GM18519 (cell line): Measurements from ENCODE around the gene CTDSP1.

Source experiments
- ATAC-seq: cut with Tn5 transposase; IDR thresholded peaks from one replicate; pipeline ENCODE4 v1.9.1; 2021; ENCODE audit warnings: mild to moderate bottlenecking, moderate library complexity; ENCODE audit not compliant: unreplicated experiment, low FRiP score

The CTDSP1 gene

GRCh38 chr2:218399391-218400166 lies at the start of gene CTDSP1:
CTDSP1 (plus strand) TSS chr2:218399868; CDS start chr2:218400091, 223 bp downstream.
- ATAC-seq = peak; percentile 31

GRCh38 chr2:218354045-218354444 lies 45.6 kb upstream of the CTDSP1 start:
- ATAC-seq = no peak

GRCh38 chr2:218354850-218355443 lies 44.7 kb upstream of the CTDSP1 start:
- ATAC-seq = no peak

GRCh38 chr2:218357236-218358177 lies 42.2 kb upstream of the CTDSP1 start:
- ATAC-seq = no peak

- no peak for ATAC-seq
Measured at GRCh38 chr2:218360453-218360852, 39.2 kb upstream of the CTDSP1 start.

GRCh38 chr2:218362606-218363005 lies 37.1 kb upstream of the CTDSP1 start:
- no peak for ATAC-seq

GRCh38 chr2:218363736-218364135 lies 35.9 kb upstream of the CTDSP1 start:
- ATAC-seq = no peak

- no peak for ATAC-seq
Measured at GRCh38 chr2:218364196-218364595, 35.5 kb upstream of the CTDSP1 start.

- ATAC-seq = no peak
Measured at GRCh38 chr2:218366621-218367414, 32.9 kb upstream of the CTDSP1 start.

GRCh38 chr2:218367415-218368149 lies 32.1 kb upstream of the CTDSP1 start:
- peak; percentile 69 for ATAC-seq

- no peak for ATAC-seq
Measured at GRCh38 chr2:218368150-218368528, 31.5 kb upstream of the CTDSP1 start.

- no peak for ATAC-seq
Measured at GRCh38 chr2:218368621-218369153, 31.0 kb upstream of the CTDSP1 start.

- no peak for ATAC-seq
Measured at GRCh38 chr2:218369330-218369729, 30.3 kb upstream of the CTDSP1 start.

GRCh38 chr2:218370410-218371063 lies 29.1 kb upstream of the CTDSP1 start:
- no peak for ATAC-seq

GRCh38 chr2:218371983-218372350 lies 27.7 kb upstream of the CTDSP1 start:
- no peak for ATAC-seq

- ATAC-seq = no peak
Measured at GRCh38 chr2:218374795-218375194, 24.9 kb upstream of the CTDSP1 start.

GRCh38 chr2:218375212-218375611 lies 24.5 kb upstream of the CTDSP1 start:
- ATAC-seq = no peak

- ATAC-seq = no peak
Measured at GRCh38 chr2:218378053-218378452, 21.6 kb upstream of the CTDSP1 start.

- no peak for ATAC-seq
Measured at GRCh38 chr2:218381916-218382366, 17.7 kb upstream of the CTDSP1 start, which contains the start of gene SLC11A1. SLC11A1 (plus strand) TSS chr2:218382273; CDS start chr2:218382369, 96 bp downstream.
